Fibroblast of skin of back (primary cell): ENCODE results near the gene NUB1.

Source experiments
- DNase-seq: peaks from one replicate; pipeline ENCODE4 v3.0.0-alpha.2; 2013

Gene NUB1

GRCh38 chr7:151390598-151391357, 49.2 kb downstream of the NUB1 start:
- no peak for DNase-seq

DNA sequence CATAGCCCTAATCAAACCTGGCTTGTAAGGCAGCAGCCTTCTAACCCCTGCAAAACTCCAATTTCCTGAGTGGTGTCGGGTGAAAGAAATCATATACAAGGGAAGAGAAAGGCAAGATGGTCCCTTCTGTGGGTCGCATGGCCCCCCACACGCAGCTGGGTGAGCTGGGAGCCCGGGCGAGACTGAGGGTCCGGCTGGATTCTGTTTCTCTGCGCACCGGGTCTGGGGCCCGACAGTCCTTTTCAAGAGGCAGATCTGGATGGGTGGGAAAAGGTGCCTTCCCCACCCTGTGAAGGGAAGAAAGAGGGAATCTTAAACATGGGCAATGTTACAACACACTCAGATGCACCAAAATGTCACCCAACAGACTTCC, 49.7 kb downstream of the NUB1 start:
- no peak for DNase-seq

DNA sequence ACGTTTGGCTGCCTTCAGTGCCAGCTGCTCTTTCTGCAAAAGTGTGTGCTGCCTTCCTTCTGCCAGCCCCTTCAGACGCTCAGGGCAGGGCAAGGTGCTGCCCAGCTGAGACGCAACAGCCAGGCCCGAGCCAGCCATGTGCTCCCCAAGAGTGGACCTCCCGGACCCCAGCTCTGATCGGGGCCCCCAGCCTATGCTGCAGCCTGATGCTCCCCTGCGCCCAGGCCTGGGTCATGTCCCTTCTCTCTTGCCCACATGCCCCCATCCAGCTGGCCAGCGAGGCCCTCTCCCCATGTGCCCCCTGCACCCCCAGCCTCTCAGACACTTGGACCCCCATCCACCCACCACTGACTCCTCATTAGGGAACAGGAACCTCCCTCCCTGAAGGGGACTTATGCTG, 50.4 kb downstream of the NUB1 start:
- DNase-seq: no peak

DNA sequence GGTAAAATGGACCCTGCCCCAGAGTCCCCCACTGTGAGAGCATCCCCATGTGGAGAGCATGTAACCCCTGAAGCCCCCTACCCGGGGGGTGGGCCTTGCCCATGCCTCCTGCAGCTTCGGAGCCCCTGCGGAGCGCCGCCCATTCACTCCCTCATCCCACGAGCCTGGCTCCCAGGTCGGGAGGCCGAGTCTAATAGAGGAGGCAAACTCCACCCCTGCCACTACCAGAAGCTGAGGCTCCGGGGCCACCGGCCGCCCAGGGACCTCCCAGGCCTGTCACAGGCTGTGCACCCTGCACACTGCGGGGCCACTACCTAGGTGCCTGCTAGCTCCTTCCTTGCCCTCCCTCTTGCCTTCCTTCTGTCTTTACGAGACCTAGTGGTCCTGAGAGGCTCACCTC, 50.8 kb downstream of the NUB1 start:
- no peak for DNase-seq

DNA sequence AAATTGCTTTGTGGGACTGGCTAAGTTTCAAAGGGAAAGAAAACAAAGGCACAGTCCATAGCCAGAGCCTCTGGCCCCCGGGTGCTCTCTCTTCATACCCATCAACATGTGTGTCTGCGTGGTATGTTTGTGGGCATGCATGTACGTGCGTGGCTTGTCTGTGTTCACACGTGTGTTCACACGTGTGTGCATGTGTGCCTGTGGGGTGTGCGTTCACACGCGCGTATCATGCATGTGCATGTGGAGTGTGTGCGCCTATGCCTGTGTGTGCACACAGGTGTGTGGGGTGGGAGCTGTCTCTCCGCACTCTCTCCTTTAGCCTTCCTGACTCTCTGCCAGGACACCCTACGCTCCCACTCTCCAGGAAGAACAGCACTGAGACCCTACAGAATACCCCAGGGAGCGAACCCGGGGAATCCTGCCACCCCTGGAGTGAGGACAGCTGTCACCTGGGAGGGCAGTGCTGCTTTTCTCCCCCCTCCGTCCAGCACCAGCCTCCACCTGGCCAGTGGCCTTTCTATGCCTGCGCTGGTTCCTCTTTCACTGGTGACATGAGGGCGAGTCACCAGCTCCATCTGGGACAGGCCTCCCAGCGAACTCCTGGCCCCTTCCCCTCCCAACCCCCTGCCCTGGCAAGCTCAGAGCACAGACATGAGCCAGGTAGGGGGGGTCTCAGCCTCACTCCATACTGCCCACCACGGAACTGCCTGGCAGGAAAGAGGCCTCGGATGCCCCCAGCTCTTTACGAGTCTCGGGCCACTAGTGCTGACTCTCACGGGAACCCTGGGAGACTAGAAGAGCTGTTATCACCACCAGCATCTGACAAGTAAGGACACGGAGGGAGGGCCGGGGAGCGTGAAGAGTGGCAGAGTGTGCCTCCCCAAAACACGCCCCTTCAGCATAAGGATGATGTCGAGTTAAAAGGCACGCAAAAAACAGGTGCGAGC, 51.7 kb downstream of the NUB1 start:
- no peak for DNase-seq

DNA sequence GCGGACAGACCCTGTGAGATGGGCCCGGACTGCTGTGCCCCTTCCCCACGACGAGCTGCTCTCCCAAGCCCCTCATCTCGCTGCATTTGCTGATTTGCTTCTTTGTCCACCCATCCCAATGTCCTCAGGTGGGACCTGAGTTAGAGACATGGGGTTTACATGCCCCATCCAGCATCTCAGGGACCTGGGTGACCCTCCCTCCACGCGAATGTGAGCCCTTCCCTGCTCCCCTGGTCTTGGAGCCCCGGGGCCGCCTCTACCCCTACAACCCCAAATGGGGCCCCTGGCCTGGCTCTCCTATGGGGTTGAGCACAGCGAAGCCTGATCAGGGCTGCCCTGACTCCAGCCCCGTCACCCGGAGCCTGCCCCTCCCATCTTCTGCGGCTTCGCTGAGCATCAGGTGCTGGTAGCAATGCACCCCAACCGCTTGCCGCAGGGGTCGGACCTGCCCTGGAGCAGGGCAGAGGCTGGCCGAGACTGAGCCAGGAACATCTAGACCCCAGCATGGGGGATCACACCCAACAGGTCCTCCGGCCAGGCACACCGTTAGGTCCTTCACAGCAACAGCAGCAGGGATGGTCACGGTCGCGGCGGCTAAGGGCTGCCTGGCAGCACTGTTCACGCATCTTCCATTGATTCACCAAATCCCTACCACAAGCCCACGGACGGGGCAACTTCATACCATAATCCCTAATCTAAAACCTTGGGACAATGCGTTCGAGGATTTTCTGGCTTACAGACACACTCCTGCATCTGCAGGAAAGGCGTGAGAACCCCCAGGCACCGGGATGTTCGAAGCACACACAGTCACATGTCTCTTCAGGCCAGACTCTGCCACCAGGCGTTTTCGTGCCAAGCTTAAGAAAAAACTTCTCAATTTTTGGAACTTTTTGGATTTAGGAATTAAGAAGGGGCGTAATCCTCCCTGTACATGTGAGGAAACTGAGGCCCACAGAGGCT, 52.7 kb downstream of the NUB1 start:
- no peak for DNase-seq

- DNase-seq: no peak
Observed at GRCh38 chr7:151395036-151395367, 53.4 kb downstream of the NUB1 start.

DNA sequence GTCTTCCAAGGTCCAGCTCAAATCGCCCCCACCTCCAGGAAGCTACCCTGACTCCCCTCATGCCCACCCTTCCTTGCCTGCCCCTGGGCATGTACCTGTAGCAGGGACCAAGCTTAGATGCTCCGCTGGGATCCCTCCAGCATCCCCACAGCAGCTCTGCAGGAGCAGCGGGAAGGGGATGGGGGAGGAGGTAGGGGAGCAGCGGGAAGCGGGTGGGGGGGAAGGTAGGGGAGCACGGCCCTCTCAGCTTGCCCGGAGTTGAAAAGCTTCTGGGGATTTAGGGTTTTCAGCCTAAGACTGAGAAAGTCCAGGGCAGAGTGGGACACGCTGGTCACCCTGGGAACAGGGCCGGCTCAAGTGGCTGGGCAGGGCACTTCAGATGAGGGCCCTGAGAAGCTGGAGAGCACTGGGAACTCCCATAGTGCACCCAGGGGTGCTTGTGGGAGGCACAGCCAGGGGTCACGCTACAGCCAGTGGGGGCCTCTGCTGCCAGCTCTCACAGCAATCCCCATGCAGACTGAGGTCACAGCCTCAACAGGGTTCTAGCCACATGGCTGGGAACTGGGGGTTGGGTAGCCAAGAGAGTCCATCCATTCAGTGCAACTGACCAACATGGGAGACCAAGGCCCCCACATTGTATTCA, 54.8 kb downstream of the NUB1 start:
- no peak for DNase-seq

- DNase-seq: no peak
Observed at GRCh38 chr7:151397026-151397425, 55.4 kb downstream of the NUB1 start.

DNA sequence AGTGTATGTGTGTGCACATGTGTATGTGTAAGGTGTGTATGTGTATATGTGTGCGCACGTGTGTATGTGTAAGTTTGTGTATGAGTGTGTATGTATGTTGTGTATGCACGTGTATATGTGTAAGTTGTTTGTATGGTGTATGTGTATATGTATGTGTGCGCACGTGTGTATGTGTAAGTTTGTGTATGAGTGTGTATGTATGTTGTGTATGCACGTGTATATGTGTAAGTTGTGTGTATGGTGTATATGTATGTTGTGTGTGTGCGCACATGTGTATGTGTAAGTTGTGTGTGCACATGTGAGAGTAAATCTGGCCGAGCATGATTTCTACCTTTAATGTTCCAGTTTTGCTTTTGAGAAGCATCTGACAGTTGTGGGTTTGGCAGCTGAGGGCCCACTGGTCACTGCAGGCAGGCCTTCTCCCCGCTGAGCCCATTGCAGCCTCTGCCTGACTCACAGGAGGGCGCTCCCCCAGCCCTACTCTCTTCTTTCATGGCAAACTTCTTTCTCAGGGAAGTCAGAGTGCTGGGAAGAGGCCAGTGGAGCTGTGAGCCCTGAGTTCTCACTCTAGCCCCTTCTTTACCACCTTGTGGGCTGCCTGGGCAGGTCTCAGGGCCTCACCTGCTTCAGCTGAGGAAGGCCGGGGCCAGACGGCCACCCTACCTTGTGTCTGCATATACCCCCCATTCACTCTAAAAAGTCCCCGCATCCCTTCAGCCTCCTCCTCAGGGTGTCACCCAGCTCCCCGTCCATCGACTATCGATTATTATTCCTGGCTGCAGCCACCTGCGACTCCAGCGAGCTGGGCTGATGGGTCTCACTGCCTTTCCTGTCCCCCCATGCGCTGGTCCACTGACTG, 57.1 kb downstream of the NUB1 start:
- no peak for DNase-seq

DNA sequence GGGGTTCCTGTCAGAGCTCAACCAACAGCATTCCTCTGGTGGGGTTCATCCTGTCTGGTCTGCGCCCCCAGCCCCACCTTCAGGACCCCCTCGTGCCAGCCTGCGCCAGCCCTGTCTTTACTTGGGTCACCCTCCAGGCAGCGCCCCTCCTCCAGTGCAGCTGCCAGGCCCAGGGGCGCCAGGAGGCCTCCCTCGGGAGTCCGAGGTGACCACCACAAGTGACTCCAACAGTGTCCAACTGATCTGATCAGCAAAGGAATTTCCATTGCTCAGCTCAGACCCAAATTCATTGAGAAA, 57.6 kb downstream of the NUB1 start:
- DNase-seq: no peak

GRCh38 chr7:151399906-151400305, 58.3 kb downstream of the NUB1 start:
- DNase-seq: no peak

DNA sequence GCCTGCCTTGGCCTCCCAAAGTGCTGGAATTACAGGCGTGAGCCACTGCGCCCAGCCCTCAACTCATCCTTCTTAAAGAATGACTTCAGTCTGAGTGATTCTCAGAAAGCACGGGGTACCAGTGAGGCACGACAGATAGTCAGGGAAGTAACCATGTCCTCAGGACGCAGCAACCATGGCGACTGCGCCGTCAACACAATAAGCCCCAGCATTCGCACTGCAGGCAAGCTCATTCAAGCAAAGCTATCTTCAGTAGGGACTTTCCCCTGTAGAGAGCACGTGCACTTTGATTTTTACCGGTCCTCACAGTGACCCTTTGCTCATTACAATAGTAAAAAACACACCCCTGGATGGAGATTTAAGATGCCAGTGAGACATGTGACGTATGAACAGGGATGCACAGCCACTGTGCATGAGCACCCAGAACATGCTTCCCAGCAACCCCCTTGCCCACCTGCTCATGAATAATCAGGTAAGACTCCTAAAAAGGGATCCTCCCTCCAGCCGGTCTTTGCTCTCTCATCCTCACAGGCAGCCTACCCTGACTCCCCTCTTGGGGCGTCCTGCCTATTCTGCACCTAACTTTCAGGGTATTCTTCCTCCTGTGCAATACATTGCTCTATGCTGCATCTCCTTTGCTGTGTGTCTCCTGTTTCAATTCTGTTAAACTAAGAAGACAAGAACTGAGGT, 59.2 kb downstream of the NUB1 start:
- no peak for DNase-seq

GRCh38 chr7:151402029-151402835, 60.6 kb downstream of the NUB1 start:
- no peak for DNase-seq

DNA sequence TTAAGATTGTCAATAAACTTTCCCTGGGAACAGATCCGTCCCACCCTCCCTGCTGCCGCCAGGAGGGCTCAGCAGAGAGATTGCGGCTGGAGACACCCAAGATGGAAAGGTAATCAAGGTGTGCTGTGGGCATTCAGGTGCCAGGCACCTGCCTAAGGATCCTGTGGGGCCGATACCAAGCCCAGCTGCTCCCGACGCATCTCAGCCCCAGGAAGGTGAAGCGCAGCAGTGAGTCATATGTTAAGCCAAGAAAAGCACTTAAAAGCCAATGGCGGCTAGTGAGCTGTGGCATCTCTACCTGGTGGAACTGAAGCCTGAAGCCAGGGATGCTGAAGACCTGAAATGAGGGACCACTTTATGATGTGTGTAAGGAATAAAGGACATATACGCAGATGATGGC, 62.2 kb downstream of the NUB1 start:
- no peak for DNase-seq

- peak; percentile 44 for DNase-seq
Observed at GRCh38 chr7:151404216-151405011, 62.8 kb downstream of the NUB1 start.

GRCh38 chr7:151405056-151405455, 63.4 kb downstream of the NUB1 start:
- no peak for DNase-seq

- DNase-seq: no peak
Observed at GRCh38 chr7:151405588-151405987, 64.0 kb downstream of the NUB1 start.
